Tibial artery (tissue), 4 donors: Measurements from ENCODE around the gene SRGAP1.
A peak's percentile ranks its signal among the peaks of the same experiment; 100 is the strongest.

ENCODE experiments used
- DNase-seq, 2 donors: peaks; one replicate each; pipeline ENCODE4 v3.0.0-alpha.2; 2019
- H3K27ac ChIP-seq, 2 donors: fragments of 200-600 bp; sonication (generic) in 1 of 2; 1 replicate in 1 of 2; 2 replicates in 1 of 2; pipeline ENCODE4 v1.5.1; 2018 to 2019; ENCODE audit warnings: mild to moderate bottlenecking in 1 of 2
- H3K27me3 ChIP-seq, 2 donors: fragments of 200-600 bp; sonication (generic) in 1 of 2; one replicate each; pipeline versions ENCODE4 v1.5.1 to v1.6.0; 2016 to 2019
- H3K36me3 ChIP-seq, 3 donors: fragments of 200-600 bp; sonication (generic) in 2 of 3; one replicate each; pipeline ENCODE4 v1.5.1; 2016 to 2019; ENCODE audit warnings: mild to moderate bottlenecking in 2 of 3
- H3K4me1 ChIP-seq, 4 donors: fragments of 200-600 bp; sonication (generic) in 2 of 4; 1 replicate in 3 of 4; 2 replicates in 1 of 4; pipeline ENCODE4 v1.5.1; 2016 to 2019
- H3K4me3 ChIP-seq, 2 donors: fragments of 200-600 bp; sonication (generic) in 1 of 2; 1 replicate in 1 of 2; 2 replicates in 1 of 2; pipeline ENCODE4 v1.5.1; 2018 to 2019; ENCODE audit warnings: mild to moderate bottlenecking in 2 of 2
- H3K9me3 ChIP-seq, 3 donors: fragments of 200-600 bp; sonication (generic) in 1 of 3; one replicate each; pipeline ENCODE4 v1.5.1; 2016 to 2019
- intact Hi-C: fragments of 100-400 bp; cut with DNase I; formaldehyde crosslinking; loops from one replicate; pipeline ENCODE4 v1.15.0; 2023; ENCODE audit warnings: low total_unique reads
- TF ChIP-seq, protein P1 (sequence below), 2 experiments: fragments of 200-600 bp in 1 of 2; fragments of 450-650 bp in 1 of 2; IDR thresholded peaks; one replicate each; pipeline ENCODE4 v1.5.1; 2017 to 2019; ENCODE audit warnings: antibody characterized with exemption in 2 of 2, mild to moderate bottlenecking in 1 of 2, moderate library complexity in 1 of 2

The SRGAP1 gene

DNA sequence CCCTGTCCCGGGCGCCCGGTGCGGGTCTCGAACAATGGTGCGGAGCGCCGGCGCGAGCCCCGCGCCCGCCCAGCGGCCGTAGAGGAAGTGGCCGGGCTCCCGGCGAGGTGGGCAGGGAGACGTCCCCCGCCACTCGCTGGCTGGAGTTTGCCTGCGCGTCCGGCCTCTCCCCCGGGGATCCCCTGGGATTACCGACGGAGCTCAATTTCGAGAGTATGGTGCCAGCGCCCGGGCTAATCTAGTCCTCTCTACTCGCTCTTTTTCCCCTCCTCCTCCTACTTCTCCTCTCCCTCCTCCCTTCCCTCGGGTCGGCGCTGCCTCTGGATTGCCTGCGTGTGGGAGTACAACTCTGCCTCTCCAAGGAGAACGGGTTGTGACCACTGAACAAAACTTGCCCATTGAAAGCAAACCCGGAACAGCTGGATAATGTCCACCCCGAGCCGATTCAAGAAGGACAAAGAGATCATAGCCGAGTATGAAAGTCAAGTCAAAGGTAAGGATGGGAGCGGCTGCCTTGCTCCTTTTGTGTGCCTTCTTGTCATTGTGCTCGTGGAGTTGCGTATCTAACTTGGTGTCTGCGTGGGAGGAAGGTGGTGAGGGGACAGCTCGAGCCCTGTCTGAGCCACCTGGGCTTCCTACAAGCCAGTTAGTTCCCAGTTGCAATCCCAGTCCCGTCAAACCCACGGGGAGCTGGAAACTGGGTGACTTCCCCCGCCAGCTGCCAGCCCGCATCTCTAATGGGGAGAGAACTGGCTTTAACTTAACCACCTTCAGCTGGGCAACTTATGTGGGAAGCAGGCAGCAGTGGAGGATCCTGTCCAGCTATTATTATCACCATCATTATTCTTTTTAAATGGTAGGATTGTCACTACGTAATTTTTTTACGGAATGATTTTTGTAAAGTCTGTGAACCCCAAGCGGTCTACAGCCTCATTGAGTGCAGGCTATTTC, at the start of gene SRGAP1:
Gene SRGAP1, plus strand, starts transcription at position 310 of the 951 bp plus-strand sequence. Its CDS starts 117 bp downstream, at position 427.
- intact Hi-C loops: loop anchor here (5.0 to 10.0 kb wide), 3 partner anchors 240 to 540 kb away; no protein-coding TSS in a partner anchor

DNA sequence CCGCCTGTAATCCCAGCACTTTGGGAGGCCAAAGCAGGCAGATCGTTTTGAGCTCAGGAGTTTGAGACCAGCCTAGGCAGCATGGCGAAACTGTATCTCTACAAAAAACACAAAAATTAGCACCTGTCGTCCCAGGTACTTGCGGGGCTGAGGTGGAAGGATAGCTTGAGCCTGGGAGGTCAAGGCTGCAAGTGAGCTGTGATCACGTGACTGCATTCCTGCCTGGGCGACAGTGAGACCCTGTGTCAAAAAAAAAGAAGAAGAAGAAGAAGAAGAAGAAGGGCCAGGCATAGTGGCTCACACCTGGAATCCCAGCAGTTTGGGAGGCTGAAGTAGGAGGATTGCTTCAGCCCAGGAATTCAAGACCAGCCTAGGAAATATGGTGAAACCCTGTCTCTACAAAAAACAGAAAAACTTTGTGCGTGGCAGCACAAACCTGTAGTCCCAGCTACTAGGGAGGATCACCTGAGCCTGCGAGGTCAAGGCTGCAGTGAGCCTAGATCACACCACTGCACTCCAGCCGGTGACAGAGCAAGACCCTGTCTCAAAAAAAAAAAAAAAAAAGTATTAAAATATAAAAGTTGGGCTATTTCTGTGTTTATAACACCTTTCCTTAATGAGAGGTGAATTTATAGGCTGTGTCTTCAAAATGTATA, 49.3 kb upstream of the SRGAP1 start:
- H3K27me3 ChIP-seq: no peaks in the 10 kb centered on the region
- no peak overlapping the region for H3K4me3 ChIP-seq
- DNase-seq: no peak
- no peaks in the 10 kb centered on the region for H3K4me1 ChIP-seq
- peaks cover 5 to 18% (median 9%) of the 10 kb centered on the region in 3 donors for H3K36me3 ChIP-seq
- TF ChIP-seq, protein P1, sequence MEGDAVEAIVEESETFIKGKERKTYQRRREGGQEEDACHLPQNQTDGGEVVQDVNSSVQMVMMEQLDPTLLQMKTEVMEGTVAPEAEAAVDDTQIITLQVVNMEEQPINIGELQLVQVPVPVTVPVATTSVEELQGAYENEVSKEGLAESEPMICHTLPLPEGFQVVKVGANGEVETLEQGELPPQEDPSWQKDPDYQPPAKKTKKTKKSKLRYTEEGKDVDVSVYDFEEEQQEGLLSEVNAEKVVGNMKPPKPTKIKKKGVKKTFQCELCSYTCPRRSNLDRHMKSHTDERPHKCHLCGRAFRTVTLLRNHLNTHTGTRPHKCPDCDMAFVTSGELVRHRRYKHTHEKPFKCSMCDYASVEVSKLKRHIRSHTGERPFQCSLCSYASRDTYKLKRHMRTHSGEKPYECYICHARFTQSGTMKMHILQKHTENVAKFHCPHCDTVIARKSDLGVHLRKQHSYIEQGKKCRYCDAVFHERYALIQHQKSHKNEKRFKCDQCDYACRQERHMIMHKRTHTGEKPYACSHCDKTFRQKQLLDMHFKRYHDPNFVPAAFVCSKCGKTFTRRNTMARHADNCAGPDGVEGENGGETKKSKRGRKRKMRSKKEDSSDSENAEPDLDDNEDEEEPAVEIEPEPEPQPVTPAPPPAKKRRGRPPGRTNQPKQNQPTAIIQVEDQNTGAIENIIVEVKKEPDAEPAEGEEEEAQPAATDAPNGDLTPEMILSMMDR (IDR thresholded peaks at IDR 0.05): no peak
- H3K27ac ChIP-seq: no peak overlapping the region
- intact Hi-C loops: no loop called here
- H3K9me3 ChIP-seq: no peaks in the 10 kb centered on the region

More for the DNA sequence above, at the start of gene SRGAP1:
- H3K27me3 ChIP-seq: no peaks in the 10 kb centered on the region
- H3K36me3 ChIP-seq: no peaks in the 10 kb centered on the region
- no peaks in the 10 kb centered on the region for H3K9me3 ChIP-seq
- peak within 1 kb of the TSS; percentile 92 to 97 for H3K27ac ChIP-seq
- H3K4me3 ChIP-seq: peak within 1 kb of the TSS; percentile 91 to 93
- peak; percentile 76 to 88 for DNase-seq
- TF ChIP-seq, protein P1 (IDR thresholded peaks at IDR 0.05): no peak
- H3K4me1 ChIP-seq: peaks cover 0 to 32% (median 9%) of the 10 kb centered on the region in 4 donors

DNA sequence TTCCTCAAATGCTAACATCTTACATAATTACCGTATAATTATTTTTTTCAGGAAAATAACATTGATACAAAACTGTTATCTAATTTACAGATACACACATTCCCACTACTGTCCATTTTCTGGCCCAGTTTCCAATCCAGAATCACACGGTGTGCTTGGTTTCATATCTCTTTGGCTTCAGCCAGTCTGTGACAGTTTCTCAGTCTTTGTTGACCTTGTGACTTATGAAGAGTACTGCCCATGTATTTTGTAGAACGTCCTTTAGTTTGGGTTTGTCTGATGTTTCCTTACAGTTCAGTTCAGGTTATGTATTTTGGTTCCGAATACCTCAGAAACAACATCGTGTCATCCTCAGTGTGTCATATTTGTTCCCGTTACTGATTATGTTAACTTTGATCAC, 48.6 kb upstream of the SRGAP1 start:
- intact Hi-C loops: no loop called here
- no peak overlapping the region for H3K4me3 ChIP-seq
- H3K9me3 ChIP-seq: no peaks in the 10 kb centered on the region
- H3K27me3 ChIP-seq: no peaks in the 10 kb centered on the region
- no peak for DNase-seq
- H3K36me3 ChIP-seq: peaks cover 0 to 10% (median under 1%) of the 10 kb centered on the region in 3 donors
- TF ChIP-seq, protein P1 (IDR thresholded peaks at IDR 0.05): no peak
- H3K27ac ChIP-seq: no peak overlapping the region
- H3K4me1 ChIP-seq: no peaks in the 10 kb centered on the region

DNA sequence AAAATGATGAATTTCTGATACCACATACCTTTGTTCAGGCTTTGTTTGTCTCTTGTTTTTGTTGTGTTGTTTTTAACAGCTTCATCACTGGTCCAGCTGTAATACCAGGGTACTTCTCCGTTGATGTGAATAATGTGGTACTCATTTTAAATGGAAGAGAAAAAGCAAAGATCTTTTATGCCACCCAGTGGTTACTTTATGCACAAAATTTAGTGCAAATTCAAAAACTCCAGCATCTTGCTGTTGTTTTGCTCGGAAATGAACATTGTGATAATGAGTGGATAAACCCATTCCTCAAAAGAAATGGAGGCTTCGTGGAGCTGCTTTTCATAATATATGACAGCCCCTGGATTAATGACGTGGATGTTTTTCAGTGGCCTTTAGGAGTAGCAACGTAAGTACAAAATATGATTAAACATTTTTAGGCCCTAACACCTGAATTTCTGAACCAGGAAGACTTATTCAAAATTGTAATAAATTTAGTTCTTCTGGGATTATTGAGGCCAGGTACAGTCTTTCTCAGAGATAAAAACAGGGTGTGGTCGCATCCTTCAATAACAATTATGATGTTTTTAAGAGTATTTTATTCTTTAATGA, 42.4 kb upstream of the SRGAP1 start:
- Histone ChIP-seq H3K27ac (no peak overlapping the region), H3K4me1 (no peaks in the 10 kb centered on the region), H3K36me3 (peaks cover 4 to 19% (median 19%) of the 10 kb centered on the region in 3 donors), H3K27me3 (no peaks in the 10 kb centered on the region), H3K4me3 (no peak overlapping the region), H3K9me3 (no peaks in the 10 kb centered on the region)
- TF ChIP-seq, protein P1 (IDR thresholded peaks at IDR 0.05): peak; percentile 67 to 70
- intact Hi-C loops: loop anchor here (5.0 to 10.0 kb wide), 2 partner anchors 127 to 700 kb away; no protein-coding TSS in a partner anchor
- DNase-seq: no peak

DNA sequence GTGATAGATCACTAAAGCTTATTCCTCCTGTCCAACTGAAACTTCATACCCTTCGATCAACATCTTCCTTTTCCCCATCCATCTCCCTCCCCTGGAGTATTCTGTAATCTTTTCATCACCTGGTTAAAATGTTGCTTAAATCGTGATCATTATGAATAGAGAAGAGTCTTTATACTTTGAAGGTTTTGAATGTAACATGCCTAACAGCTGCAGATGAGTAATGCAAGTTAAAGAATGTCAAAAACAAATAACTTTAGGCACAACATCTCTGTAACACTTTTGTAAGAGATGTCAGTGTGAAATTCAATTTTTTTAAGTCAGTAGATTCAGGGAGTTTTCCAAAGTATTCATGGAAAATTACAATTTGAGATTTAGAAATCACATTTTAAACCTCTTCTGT, 39.8 kb upstream of the SRGAP1 start:
- no peaks in the 10 kb centered on the region for H3K9me3 ChIP-seq
- intact Hi-C loops: loop anchor here (5.0 to 10.0 kb wide), 2 partner anchors 130 to 702 kb away; no protein-coding TSS in a partner anchor
- H3K27me3 ChIP-seq: no peaks in the 10 kb centered on the region
- DNase-seq: no peak
- TF ChIP-seq, protein P1 (IDR thresholded peaks at IDR 0.05): no peak
- H3K4me1 ChIP-seq: no peaks in the 10 kb centered on the region
- H3K27ac ChIP-seq: no peak overlapping the region
- peaks cover 4 to 39% (median 31%) of the 10 kb centered on the region in 3 donors for H3K36me3 ChIP-seq
- H3K4me3 ChIP-seq: no peak overlapping the region
